Tibial nerve (tissue), 4 donors: ENCODE results near the gene ATE1. TPM values are rescaled to one million over a fixed set of nuclear protein-coding genes. Genes with fewer than 3 reads are reported as not detected.

Experiments
- DNase-seq, 2 donors: peaks; one replicate each; pipeline ENCODE4 v3.0.0-alpha.2; 2019; ENCODE audit warnings: low spot score in 2 of 2
- H3K27ac ChIP-seq, 4 donors: fragments of 200-600 bp; sonication (generic) in 3 of 4; one replicate each; pipeline ENCODE4 v1.5.1; 2017 to 2019; ENCODE audit warnings: mild to moderate bottlenecking in 1 of 4
- H3K27me3 ChIP-seq, 2 donors: fragments of 200-600 bp; sonication (generic) in 1 of 2; one replicate each; pipeline versions ENCODE4 v1.5.1 to v1.6.0; 2017 to 2019
- H3K36me3 ChIP-seq, 3 donors: fragments of 200-600 bp; sonication (generic); one replicate each; pipeline ENCODE4 v1.5.1; 2018 to 2019
- H3K4me1 ChIP-seq, 4 donors: fragments of 200-600 bp; sonication (generic) in 3 of 4; one replicate each; pipeline ENCODE4 v1.5.1; 2017 to 2019
- H3K4me3 ChIP-seq, 4 donors: fragments of 200-600 bp; sonication (generic) in 3 of 4; one replicate each; pipeline ENCODE4 v1.5.1; 2017 to 2019; ENCODE audit warnings: mild to moderate bottlenecking in 1 of 4, moderate library complexity in 1 of 4
- H3K9me3 ChIP-seq, 4 donors: fragments of 200-600 bp; sonication (generic) in 3 of 4; one replicate each; pipeline ENCODE4 v1.5.1; 2017 to 2019
- EP300 ChIP-seq, 2 donors: sonication (generic); formaldehyde crosslinking; IDR thresholded peaks; one replicate each; pipeline ENCODE4 v1.6.1; 2017; ENCODE audit warnings: antibody characterized with exemption in 2 of 2, mild to moderate bottlenecking in 1 of 2
- POLR2A ChIP-seq, 2 donors: fragments of 450-650 bp; IDR thresholded peaks; one replicate each; pipeline ENCODE4 v1.6.1; 2017; ENCODE audit warnings: antibody characterized with exemption in 2 of 2, mild to moderate bottlenecking in 2 of 2, moderate library complexity in 2 of 2
- WGBS, 2 donors: methylation state at CpG; one replicate each; pipeline ENCODE4 v1.1.5; 2018; 5-methylcytosine and 5-hydroxymethylcytosine counted together
- total RNA-seq, 4 donors: library from RNA; depleted of rRNA; stranded (reverse); fragments of >200 nt; gene quantifications; one replicate each; pipeline ENCODE4 v1.1.0, GENCODE V29; 2016
- TF ChIP-seq, protein P1 (sequence below), 5 experiments: fragments of 200-600 bp in 3 of 5; fragments of 450-650 bp in 2 of 5; sonication (generic) in 3 of 5; IDR thresholded peaks; one replicate each; pipeline ENCODE4 v1.5.1; 2016 to 2019; ENCODE audit warnings: antibody characterized with exemption in 5 of 5, mild to moderate bottlenecking in 3 of 5, moderate library complexity in 2 of 5

The ATE1 gene
- total RNA-seq, 4 donors from 2014 or later, result 18.3 to 24.5 (median 23.5) TPM

DNA sequence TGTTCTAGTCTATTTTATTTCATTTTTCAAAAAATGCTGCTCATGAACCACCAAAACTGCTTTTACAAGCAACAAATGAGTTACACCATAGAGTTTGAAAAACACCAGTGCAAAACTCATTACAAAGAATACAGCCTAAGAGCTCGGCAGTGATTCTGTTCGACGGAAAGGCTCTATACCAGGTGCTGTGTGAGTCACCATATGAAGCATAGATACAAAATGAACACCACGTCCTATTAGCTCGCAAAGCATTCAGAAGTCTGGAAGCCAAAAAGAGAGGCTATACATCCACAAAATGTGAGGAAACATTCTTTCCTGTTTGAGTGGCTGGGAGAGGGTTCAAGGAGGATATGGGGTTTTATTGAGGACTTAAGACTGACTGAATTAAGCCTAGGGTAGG, 136.1 kb downstream of the ATE1 start:
- DNase-seq, result no peak
- TF ChIP-seq, protein P1, sequence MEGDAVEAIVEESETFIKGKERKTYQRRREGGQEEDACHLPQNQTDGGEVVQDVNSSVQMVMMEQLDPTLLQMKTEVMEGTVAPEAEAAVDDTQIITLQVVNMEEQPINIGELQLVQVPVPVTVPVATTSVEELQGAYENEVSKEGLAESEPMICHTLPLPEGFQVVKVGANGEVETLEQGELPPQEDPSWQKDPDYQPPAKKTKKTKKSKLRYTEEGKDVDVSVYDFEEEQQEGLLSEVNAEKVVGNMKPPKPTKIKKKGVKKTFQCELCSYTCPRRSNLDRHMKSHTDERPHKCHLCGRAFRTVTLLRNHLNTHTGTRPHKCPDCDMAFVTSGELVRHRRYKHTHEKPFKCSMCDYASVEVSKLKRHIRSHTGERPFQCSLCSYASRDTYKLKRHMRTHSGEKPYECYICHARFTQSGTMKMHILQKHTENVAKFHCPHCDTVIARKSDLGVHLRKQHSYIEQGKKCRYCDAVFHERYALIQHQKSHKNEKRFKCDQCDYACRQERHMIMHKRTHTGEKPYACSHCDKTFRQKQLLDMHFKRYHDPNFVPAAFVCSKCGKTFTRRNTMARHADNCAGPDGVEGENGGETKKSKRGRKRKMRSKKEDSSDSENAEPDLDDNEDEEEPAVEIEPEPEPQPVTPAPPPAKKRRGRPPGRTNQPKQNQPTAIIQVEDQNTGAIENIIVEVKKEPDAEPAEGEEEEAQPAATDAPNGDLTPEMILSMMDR (IDR thresholded peaks at IDR 0.05), result no peak
- TF ChIP-seq EP300 (IDR thresholded peaks at IDR 0.05), result no peak
- WGBS, 2 donors, result 94 to 96% methylated on average over 5 of the region's 5 CpGs
- H3K27ac ChIP-seq, result no peak overlapping the region
- H3K4me3 ChIP-seq, result no peak overlapping the region
- no peaks in the 10 kb centered on the region for H3K9me3 ChIP-seq
- no peaks in the 10 kb centered on the region for H3K27me3 ChIP-seq
- H3K4me1 ChIP-seq, result no peaks in the 10 kb centered on the region
- peaks cover 0 to 16% (median 0%) of the 10 kb centered on the region in 3 donors for H3K36me3 ChIP-seq

DNA sequence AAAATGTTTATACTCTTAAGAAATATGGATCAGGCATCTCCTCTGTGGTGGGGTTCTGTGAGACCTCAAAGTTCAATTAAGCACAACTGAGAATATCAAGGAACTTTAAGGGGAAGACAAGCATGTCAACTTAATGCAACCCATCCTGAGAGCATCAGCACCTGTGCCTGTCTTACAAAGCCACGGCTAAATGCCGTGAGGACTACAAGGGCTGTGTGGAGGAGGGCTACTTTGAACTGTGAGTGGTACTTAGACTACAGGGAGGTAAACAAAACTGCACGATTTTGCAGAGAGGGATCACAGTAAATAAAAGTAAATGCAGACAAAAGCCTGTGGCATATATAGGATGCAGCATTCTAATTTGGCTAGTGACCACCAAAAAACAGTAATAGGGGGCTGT, 139.1 kb downstream of the ATE1 start:
- no peak overlapping the region for H3K4me3 ChIP-seq
- peaks cover 0 to 16% (median 0%) of the 10 kb centered on the region in 3 donors for H3K36me3 ChIP-seq
- no peaks in the 10 kb centered on the region for H3K4me1 ChIP-seq
- DNase-seq, result no peak
- no peaks in the 10 kb centered on the region for H3K9me3 ChIP-seq
- H3K27me3 ChIP-seq, result no peaks in the 10 kb centered on the region
- WGBS, 2 donors, result 84 to 87% methylated on average over 3 of the region's 3 CpGs
- TF ChIP-seq POLR2A (IDR thresholded peaks at IDR 0.05) (no peak), EP300 (IDR thresholded peaks at IDR 0.05) (no peak)
- TF ChIP-seq, protein P1 (IDR thresholded peaks at IDR 0.05), result no peak
- no peak overlapping the region for H3K27ac ChIP-seq

DNA sequence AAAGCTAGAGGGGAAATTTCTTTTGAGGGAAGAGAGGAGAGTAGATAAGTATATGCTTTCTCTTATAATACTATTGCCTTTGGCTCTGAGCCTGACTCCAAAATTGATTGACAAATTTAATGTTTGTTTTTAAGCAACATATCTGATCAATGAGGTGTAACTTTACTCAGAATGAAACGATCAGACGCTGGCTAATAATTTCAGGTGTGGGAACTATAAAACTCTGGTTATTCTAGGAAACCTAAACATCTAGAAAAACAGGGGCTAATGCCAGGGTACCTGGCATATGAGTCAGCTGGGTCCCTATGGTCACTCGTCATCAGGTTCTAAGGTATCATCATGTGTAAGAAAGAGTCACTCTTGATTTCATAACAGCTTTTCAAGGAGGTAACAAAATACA, 139.7 kb downstream of the ATE1 start:
- Histone ChIP-seq H3K27ac (no peak overlapping the region), H3K9me3 (no peaks in the 10 kb centered on the region), H3K4me1 (no peaks in the 10 kb centered on the region), H3K4me3 (no peak overlapping the region), H3K36me3 (peaks cover 0 to 16% (median 0%) of the 10 kb centered on the region in 3 donors), H3K27me3 (no peaks in the 10 kb centered on the region)
- TF ChIP-seq EP300 (IDR thresholded peaks at IDR 0.05) (no peak), POLR2A (IDR thresholded peaks at IDR 0.05) (no peak)
- TF ChIP-seq, protein P1 (IDR thresholded peaks at IDR 0.05), result no peak
- no peak for DNase-seq
- 87 to 91% methylated on average over 3 of the region's 3 CpGs for WGBS, 2 donors

DNA sequence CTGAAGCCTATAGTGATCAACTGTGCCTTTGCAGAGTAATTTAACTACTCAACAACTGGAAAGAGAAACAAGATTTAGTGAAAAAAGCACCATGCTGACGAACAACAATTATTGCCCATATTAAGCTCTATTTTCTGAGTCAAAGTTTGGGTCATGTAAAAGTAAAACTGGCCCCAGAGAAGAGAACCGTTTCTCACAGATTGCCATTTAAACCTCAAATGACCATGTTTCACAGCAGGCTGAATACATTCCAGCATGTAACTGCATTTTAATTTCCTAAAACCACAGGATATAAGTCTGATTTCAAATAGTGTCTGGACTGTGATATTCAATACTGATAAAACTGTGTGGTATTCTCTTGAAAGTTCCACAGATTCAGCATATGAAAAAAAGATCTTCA, 140.7 kb downstream of the ATE1 start:
- H3K27me3 ChIP-seq, result no peaks in the 10 kb centered on the region
- WGBS, 2 donors, result 59 to 67% methylated on average over 2 of the region's 2 CpGs
- no peak overlapping the region for H3K27ac ChIP-seq
- H3K9me3 ChIP-seq, result no peaks in the 10 kb centered on the region
- peaks cover 0 to 16% (median 0%) of the 10 kb centered on the region in 3 donors for H3K36me3 ChIP-seq
- no peak overlapping the region for H3K4me3 ChIP-seq
- no peaks in the 10 kb centered on the region for H3K4me1 ChIP-seq
- TF ChIP-seq, protein P1 (IDR thresholded peaks at IDR 0.05), result no peak
- no peak for TF ChIP-seq POLR2A (IDR thresholded peaks at IDR 0.05)
- DNase-seq, result no peak

DNA sequence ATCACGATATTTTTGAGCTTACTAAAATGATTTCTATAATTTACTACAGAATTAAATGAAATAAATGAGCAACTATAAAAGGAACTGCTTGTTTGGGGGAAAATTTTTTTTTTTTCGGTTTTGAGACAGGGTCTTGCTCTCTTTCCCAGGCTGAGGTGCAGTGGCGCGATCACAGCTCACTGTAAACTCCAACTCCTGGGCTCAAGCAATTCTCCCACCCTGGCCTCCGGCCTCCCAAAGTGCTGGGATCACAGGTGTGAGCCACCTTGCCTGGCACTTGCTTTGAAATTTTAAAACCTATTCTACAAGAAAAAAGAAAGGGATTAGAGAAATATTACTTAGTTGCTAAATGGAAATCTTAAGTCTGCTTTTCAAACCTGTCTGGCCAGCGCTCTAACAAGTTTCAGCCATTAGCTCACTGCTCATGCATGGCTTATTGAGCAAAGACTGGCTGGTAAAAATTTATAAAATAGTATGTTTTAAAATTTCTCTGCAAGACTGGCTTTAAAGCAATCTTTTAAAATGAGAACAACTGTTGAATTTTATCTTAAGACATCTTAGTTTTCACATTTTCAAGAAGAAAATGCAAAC, 144.0 kb downstream of the ATE1 start:
- Histone ChIP-seq H3K27ac (no peak overlapping the region), H3K4me3 (no peak overlapping the region), H3K27me3 (no peaks in the 10 kb centered on the region), H3K4me1 (no peaks in the 10 kb centered on the region), H3K9me3 (no peaks in the 10 kb centered on the region), H3K36me3 (peaks cover 0 to 20% (median 0%) of the 10 kb centered on the region in 3 donors)
- no peak for TF ChIP-seq POLR2A (IDR thresholded peaks at IDR 0.05)
- no peak for TF ChIP-seq EP300 (IDR thresholded peaks at IDR 0.05)
- TF ChIP-seq, protein P1 (IDR thresholded peaks at IDR 0.05), result no peak
- WGBS, 2 donors, result 80 to 83% methylated on average over 6 of the region's 6 CpGs
- no peak for DNase-seq
